ENCODE results near the gene SLC24A4. TPM values are rescaled to one million over a fixed set of nuclear protein-coding genes. Genes with fewer than 3 reads are reported as not detected.

Gene SLC24A4
- total RNA-seq, 3 donors from 2014 or later (not counting 1 experiment from before 2014, with no cell fraction given) = 1.1 to 3.2 (median 2.1) TPM

- Histone ChIP-seq H3K36me3 (ENCODE audit: control insufficient read depth, insufficient read depth, low read length) (no peaks in the 10 kb centered on the region), H3K4me1 (ENCODE audit: control insufficient read depth, insufficient read depth, low read length) (peaks cover 11% of the 10 kb centered on the region), H3K4me3 (ENCODE audit: low read length) (no peak overlapping the region), H3K27ac (ENCODE audit: low read length) (no peak overlapping the region), H3K27me3 (ENCODE audit: control insufficient read depth, insufficient read depth, low read length) (no peaks in the 10 kb centered on the region), H3K9me3 (ENCODE audit: control insufficient read depth, insufficient read depth, low read length) (no peaks in the 10 kb centered on the region)
- Mint-ChIP-seq H3K9me3 (no peaks in the 10 kb centered on the region), H3K36me3 (no peaks in the 10 kb centered on the region), H3K27me3 (ENCODE audit: low read depth in 2 of 2) (peaks cover 0 to 2% of the 10 kb centered on the region in 2 donors), H3K4me1 (peaks cover 18 to 22% of the 10 kb centered on the region in 2 donors), H3K27ac (no peak overlapping the region), H3K4me3 (no peak overlapping the region)
- no peak for TF ChIP-seq CTCF (IDR thresholded peaks at IDR 0.05)
- intact Hi-C loops (cut with micrococcal nuclease) = no loop called here
- no peak for ATAC-seq
- 93% methylated on average over 16 of the region's 16 CpGs for whole genome bisulfite sequencing (ENCODE audit: insufficient coverage)
- no peak for DNase-seq
These were observed 170.5 kb downstream of the SLC24A4 start for GRCh38 chr14:92493492-92493891.

- no peak for TF ChIP-seq CTCF (IDR thresholded peaks at IDR 0.05)
- H3K36me3 Mint-ChIP-seq = no peaks in the 10 kb centered on the region
- ATAC-seq = no peak
- peak overlapping the region in 1 of 2 donors; percentile 35 for H3K27ac Mint-ChIP-seq
- Histone ChIP-seq H3K36me3 (ENCODE audit: control insufficient read depth, insufficient read depth, low read length) (no peaks in the 10 kb centered on the region), H3K27me3 (ENCODE audit: control insufficient read depth, insufficient read depth, low read length) (no peaks in the 10 kb centered on the region), H3K4me3 (ENCODE audit: low read length) (no peak overlapping the region), H3K9me3 (ENCODE audit: control insufficient read depth, insufficient read depth, low read length) (no peaks in the 10 kb centered on the region), H3K27ac (ENCODE audit: low read length) (no peak overlapping the region), H3K4me1 (ENCODE audit: control insufficient read depth, insufficient read depth, low read length) (peaks cover 11% of the 10 kb centered on the region)
- no peak for DNase-seq
- H3K4me1 Mint-ChIP-seq = peaks cover 18 to 22% of the 10 kb centered on the region in 2 donors
- no peaks in the 10 kb centered on the region for H3K9me3 Mint-ChIP-seq
- no peaks in the 10 kb centered on the region for H3K27me3 Mint-ChIP-seq (ENCODE audit: low read depth in 2 of 2)
- intact Hi-C loops (cut with micrococcal nuclease) = no loop called here
- WGBS (ENCODE audit: insufficient coverage) = 78% methylated on average over 1 of the region's 4 CpGs
- no peak overlapping the region for H3K4me3 Mint-ChIP-seq
These were observed 171.5 kb downstream of the SLC24A4 start for GRCh38 chr14:92494512-92494911.

GRCh38 chr14:92495027-92495426 lies 172.1 kb downstream of the SLC24A4 start:
- H3K36me3 Mint-ChIP-seq = no peaks in the 10 kb centered on the region
- no peak for TF ChIP-seq CTCF (IDR thresholded peaks at IDR 0.05)
- no peak for DNase-seq
- intact Hi-C loops (cut with micrococcal nuclease) = no loop called here
- no peaks in the 10 kb centered on the region for H3K27me3 ChIP-seq (ENCODE audit: control insufficient read depth, insufficient read depth, low read length)
- no peaks in the 10 kb centered on the region for H3K27me3 Mint-ChIP-seq (ENCODE audit: low read depth in 2 of 2)
- no peak overlapping the region for H3K27ac Mint-ChIP-seq
- H3K9me3 ChIP-seq (ENCODE audit: control insufficient read depth, insufficient read depth, low read length) = no peaks in the 10 kb centered on the region
- no peaks in the 10 kb centered on the region for H3K36me3 ChIP-seq (ENCODE audit: control insufficient read depth, insufficient read depth, low read length)
- no peak overlapping the region for H3K27ac ChIP-seq (ENCODE audit: low read length)
- peaks cover 17 to 18% of the 10 kb centered on the region in 2 donors for H3K4me1 Mint-ChIP-seq
- no peaks in the 10 kb centered on the region for H3K9me3 Mint-ChIP-seq
- 69% methylated on average over 6 of the region's 6 CpGs for WGBS (ENCODE audit: insufficient coverage)
- no peak overlapping the region for H3K4me3 Mint-ChIP-seq
- no peak overlapping the region for H3K4me3 ChIP-seq (ENCODE audit: low read length)
- no peak for ATAC-seq
- peaks cover 11% of the 10 kb centered on the region for H3K4me1 ChIP-seq (ENCODE audit: control insufficient read depth, insufficient read depth, low read length)

- peak; percentile 47 to 77 (median 52) for ATAC-seq
- 27% methylated on average over 4 of the region's 6 CpGs for WGBS (ENCODE audit: insufficient coverage)
- no peak overlapping the region for H3K27ac ChIP-seq (ENCODE audit: low read length)
These were observed 173.4 kb downstream of the SLC24A4 start for GRCh38 chr14:92496191-92496857.

More at GRCh38 chr14:92496191-92496857, 173.4 kb downstream of the SLC24A4 start:
- peaks cover 11% of the 10 kb centered on the region for H3K4me1 ChIP-seq (ENCODE audit: control insufficient read depth, insufficient read depth, low read length)
- TF ChIP-seq CTCF (IDR thresholded peaks at IDR 0.05) = no peak
- Mint-ChIP-seq H3K9me3 (no peaks in the 10 kb centered on the region), H3K4me1 (peaks cover 16 to 18% of the 10 kb centered on the region in 2 donors), H3K4me3 (peak overlapping the region; percentile 53), H3K27me3 (ENCODE audit: low read depth in 2 of 2) (no peaks in the 10 kb centered on the region), H3K36me3 (no peaks in the 10 kb centered on the region), H3K27ac (peak overlapping the region in 1 of 2 donors; percentile 46)
- no peaks in the 10 kb centered on the region for H3K36me3 ChIP-seq (ENCODE audit: control insufficient read depth, insufficient read depth, low read length)
- H3K9me3 ChIP-seq (ENCODE audit: control insufficient read depth, insufficient read depth, low read length) = no peaks in the 10 kb centered on the region
- DNase-seq = no peak
- no peak overlapping the region for H3K4me3 ChIP-seq (ENCODE audit: low read length)
- intact Hi-C loops (cut with micrococcal nuclease) = no loop called here
- no peaks in the 10 kb centered on the region for H3K27me3 ChIP-seq (ENCODE audit: control insufficient read depth, insufficient read depth, low read length)
